ENCODE results near the gene SPPL3.
"Not testable (repeated sequence)": the region's sequence is repeated elsewhere in the genome, so short reads cannot be mapped to it uniquely, and the experiment has no call there.

SPPL3 gene

GRCh38 chr12:120841525-120841924, 62.6 kb downstream of the SPPL3 start:
- no peak for DNase-seq

GRCh38 chr12:120839503-120839902, 64.7 kb downstream of the SPPL3 start:
- DNase-seq: no peak

GRCh38 chr12:120838629-120839383, 65.4 kb downstream of the SPPL3 start:
- DNase-seq: not testable (repeated sequence)

GRCh38 chr12:120836114-120836684, 68.0 kb downstream of the SPPL3 start:
- DNase-seq: no peak

GRCh38 chr12:120835657-120836056, 68.5 kb downstream of the SPPL3 start:
- DNase-seq: peak in 1 of 2 experiments; percentile 9

- DNase-seq: no peak
Measured at GRCh38 chr12:120835304-120835612, 68.9 kb downstream of the SPPL3 start.

GRCh38 chr12:120834489-120835303, 69.5 kb downstream of the SPPL3 start:
- no peak for DNase-seq

GRCh38 chr12:120833849-120834248, 70.3 kb downstream of the SPPL3 start:
- DNase-seq: no peak

- no peak for DNase-seq
Measured at GRCh38 chr12:120832737-120833136, 71.4 kb downstream of the SPPL3 start.

- no peak for DNase-seq
Measured at GRCh38 chr12:120831648-120832267, 72.4 kb downstream of the SPPL3 start.

- no peak for DNase-seq
Measured at GRCh38 chr12:120830966-120831365, 73.2 kb downstream of the SPPL3 start.

- DNase-seq: no peak
Measured at GRCh38 chr12:120830052-120830940, 73.9 kb downstream of the SPPL3 start.

GRCh38 chr12:120826335-120826734, 77.8 kb downstream of the SPPL3 start:
- no peak for DNase-seq

- DNase-seq: no peak
Measured at GRCh38 chr12:120825337-120825736, 78.8 kb downstream of the SPPL3 start.

GRCh38 chr12:120822832-120823503, 81.2 kb downstream of the SPPL3 start:
- DNase-seq: no peak

- DNase-seq: no peak
Measured at GRCh38 chr12:120821878-120822277, 82.3 kb downstream of the SPPL3 start.

GRCh38 chr12:120820884-120821510, 83.2 kb downstream of the SPPL3 start:
- DNase-seq: no peak

- DNase-seq: no peak
Measured at GRCh38 chr12:120818416-120818815, 85.7 kb downstream of the SPPL3 start.

GRCh38 chr12:120817559-120818330, 86.4 kb downstream of the SPPL3 start:
- DNase-seq: peak in 1 of 2 experiments; percentile 5

GRCh38 chr12:120816363-120816762, 87.8 kb downstream of the SPPL3 start:
- DNase-seq: no peak

All from NCI-H187 (cell line).